HL-60/S4 treated with phorbol 12-myristate 13-acetate at 8.2 ng/mL for 4 days and 3 days (cell line): ENCODE measurements around the gene TMTC1.

Source experiments
- in situ Hi-C: fragments of 300-500 bp; cut with MboI; formaldehyde crosslinking; loops from 2 replicates; pipeline ENCODE4 v1.15.0; 2022; ENCODE audit warnings: low sequenced_read_pairs

Gene TMTC1

GRCh38 chr12:29781188-29781587 is 2.6 kb downstream of the TMTC1 start:
- in situ Hi-C loops, result no loop called here

DNA sequence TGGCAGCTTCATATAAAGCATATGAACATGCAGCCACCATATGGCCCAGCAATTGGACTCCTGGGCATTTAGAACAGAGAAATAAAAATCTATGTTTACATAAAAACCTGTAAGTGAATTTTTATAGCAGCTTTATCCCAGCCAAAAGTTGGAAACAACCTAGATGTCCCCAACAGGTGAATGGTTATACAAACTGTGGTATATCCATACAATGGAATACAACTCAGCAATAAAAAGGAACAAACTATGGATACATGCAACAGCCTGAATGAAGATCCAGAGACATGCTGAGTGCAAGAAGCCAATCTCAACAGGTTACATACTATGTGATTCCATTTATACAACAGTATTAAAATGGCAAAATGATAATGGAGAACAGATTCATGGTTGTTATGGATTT is 3.7 kb downstream of the TMTC1 start:
- in situ Hi-C loops, result no loop called here

DNA sequence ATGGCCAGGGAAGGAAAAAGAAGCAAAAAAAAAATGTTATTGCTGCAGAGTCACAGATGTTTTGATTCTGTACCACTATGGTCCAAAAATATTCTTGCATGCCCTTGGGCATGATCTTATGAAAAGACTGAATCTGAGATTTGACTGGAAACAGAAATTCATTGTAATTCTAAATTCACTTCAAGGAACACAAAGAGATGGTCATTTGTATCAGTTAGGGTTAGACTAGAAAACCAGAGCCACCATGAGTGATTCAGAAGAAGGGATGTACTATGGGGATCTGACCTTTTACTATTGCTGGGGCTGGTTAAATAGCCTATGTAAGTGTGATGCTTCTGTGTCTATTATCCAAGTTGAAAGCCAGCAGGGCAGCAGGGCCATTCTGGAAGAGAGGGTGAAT is 5.2 kb downstream of the TMTC1 start:
- in situ Hi-C loops, result no loop called here

DNA sequence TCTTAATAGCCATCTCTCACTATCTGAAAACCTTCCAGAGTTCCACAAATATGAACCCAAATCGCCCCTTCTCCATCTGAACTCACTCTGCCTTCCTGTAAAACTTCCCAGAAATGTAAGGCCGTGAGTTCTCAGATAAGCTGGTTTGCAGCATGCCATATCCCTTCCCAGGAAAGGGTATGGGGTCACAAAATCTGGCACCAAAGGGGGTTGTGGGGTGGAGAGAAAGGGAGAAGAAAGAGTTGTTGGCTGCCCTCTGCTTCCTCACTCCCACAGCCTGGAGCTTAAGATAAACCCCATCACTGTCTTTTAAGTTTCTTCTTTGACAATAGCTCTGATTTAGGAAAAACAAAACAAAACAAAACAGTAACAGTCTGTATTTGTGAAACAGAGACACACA is 10.7 kb downstream of the TMTC1 start:
- in situ Hi-C loops, result no loop called here

DNA sequence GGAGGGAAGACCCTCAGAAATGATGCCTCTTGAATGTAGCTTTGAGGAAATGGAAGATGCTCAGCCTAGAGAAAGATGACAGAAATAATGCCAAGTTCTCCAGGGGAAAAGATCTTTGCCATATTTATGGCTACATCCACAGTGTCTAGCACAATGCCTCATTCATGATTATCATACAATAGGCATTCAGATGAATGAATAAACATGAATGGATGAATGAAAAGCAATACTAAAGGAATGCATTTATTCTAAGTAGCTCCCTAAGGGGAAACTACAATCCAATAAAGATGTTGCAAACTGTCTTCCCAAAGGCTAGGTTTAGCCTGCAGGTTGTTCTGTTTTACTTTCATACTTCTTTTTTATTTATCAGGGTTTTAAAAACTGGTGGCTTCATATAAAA is 12.0 kb downstream of the TMTC1 start:
- in situ Hi-C loops, result no loop called here

GRCh38 chr12:29771165-29771564 is 12.6 kb downstream of the TMTC1 start:
- in situ Hi-C loops, result no loop called here

DNA sequence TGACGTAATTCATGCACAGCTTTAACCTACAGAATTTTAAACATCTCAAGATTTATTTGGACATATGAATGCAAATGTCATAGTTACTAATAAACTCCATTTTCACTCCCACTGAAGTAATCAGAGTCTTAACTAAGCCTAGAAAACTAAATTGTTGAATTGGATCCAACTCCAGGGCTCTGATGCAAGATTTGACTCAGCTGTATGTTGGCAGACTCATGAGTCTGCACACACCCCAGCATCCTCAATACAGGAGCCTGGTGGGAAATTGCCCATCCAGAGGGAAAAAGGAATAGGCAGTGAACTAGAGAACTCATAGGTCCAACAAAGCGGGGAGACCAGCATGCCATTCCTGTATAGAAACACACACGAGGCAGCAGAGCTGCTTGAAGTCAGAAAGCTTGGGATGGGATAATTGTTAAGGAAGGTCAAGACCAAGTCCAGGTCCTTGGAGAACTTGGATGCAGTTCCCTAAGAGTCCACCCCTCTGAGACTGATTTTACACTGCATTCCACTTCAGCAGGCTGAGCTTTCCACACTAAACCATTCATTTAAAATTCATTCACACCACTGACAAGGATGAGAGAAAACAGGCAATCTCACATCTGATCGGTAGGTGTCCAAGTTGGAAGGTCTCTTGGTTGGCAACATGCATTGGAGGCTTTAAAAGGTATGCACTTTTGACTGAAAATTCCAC is 14.4 kb downstream of the TMTC1 start:
- in situ Hi-C loops, result no loop called here

DNA sequence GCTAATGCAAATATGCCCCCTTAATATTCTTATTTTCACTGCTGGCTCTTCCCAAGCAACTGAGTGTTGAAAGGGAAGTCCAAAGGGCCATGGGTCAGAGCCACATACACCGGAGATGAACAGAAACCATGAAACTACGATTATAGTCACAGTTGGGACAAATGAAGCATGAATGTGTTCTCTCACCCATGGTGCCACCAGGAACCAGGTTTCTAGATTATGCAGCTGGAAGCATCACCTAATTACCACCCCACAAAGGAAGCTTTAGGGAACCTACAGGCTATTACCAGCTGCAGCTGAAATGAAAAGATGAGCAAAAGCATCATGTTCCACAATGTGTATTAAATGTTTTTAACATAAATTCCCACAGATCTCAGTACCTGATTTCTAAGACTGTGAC is 15.4 kb downstream of the TMTC1 start:
- in situ Hi-C loops, result no loop called here

DNA sequence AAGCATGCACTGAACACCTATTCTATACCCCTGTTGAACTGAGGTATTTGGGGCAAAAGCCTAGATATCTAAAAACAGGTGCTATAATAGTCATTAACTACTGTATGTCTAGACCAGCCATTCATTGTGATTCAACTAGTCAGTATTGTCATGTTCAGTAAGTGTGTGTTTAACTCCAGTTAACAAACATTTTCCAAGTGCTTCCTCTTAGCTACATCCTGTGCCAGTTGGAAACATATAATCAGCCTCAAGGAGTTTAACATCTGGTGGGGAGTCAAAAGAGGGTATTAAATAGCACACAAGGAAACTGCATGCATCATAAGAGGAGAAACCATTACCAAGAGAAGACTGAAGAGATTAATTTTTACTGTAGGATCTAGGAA is 20.4 kb downstream of the TMTC1 start:
- in situ Hi-C loops, result no loop called here

DNA sequence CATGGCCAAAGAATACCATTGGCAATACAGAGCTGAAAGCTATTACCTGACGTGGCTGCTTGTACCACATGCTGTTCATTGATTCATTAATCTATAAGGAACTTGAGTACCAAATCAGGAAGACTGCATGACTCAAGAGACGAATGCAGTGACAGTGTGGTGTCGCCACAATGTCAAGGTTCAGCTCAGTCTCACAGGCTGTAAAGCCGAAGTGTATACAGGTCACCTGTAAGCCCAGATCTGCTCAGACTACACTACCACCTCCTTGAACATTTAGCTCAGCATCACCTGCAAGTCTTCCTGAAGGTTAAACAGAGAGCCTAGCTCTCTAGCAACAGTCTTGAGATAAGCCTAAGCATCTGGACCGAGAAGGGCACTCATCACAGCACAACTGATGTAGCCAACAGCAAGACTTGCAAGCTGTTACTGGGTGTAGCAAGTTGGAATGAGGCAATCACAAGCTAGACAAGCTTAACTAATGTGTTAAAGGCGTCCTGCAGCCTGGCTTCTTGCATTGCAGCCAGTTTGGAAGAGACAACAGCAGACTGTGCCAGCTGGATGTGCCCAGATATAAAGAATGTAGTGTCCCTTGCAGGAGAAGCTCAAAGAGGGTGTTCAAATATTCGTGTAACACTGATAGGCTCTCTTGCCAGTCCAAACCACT is 21.0 kb downstream of the TMTC1 start:
- in situ Hi-C loops, result no loop called here

DNA sequence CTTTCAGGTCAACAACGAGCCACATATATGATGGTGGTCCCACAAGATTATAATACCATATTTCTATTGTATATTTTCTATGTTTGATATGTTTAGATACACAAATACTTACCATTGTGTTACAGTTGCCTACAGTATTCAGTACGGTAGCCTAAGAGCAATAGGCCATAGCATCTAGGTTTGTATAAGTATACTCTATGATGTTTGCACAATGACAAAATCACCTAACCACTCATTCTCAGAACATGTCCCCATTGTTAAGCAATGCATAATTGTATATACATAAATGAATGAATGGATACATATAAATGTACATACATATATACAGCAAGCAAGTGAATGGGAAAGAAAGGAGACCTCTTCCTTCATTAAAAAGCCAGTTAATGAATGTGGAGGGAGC is 23.8 kb downstream of the TMTC1 start:
- in situ Hi-C loops, result no loop called here

DNA sequence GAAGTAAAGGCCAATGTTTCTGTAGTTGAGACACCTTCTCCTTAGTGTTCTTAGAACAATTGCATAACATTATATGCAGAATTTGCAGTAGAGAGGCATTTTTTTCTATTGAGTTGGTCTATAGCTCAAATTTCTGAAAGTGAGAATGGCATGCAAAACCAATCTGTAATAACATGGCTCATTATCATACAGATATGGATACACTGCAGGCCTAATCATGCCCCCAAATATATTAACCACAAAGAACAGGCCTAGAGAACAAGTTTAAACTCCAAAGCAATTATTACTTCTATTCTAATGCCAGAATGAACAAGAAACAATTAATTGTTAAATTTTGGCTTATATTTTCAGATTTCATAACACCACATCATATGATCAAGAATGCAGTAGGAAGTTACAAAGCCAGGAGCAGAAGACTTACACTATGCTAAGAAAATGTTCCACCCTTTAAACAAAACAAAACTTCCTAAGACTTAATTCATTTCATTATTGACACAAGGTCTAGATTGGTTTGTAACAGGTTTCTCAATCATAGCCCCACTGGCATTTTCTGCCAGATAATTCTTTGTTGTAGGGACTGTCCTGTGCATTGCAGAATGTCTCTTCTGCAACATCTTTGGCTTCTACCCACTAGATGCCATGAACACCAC is 26.9 kb downstream of the TMTC1 start:
- in situ Hi-C loops, result no loop called here

- in situ Hi-C loops, result no loop called here
Measured at GRCh38 chr12:29754235-29755189, 29.2 kb downstream of the TMTC1 start.

DNA sequence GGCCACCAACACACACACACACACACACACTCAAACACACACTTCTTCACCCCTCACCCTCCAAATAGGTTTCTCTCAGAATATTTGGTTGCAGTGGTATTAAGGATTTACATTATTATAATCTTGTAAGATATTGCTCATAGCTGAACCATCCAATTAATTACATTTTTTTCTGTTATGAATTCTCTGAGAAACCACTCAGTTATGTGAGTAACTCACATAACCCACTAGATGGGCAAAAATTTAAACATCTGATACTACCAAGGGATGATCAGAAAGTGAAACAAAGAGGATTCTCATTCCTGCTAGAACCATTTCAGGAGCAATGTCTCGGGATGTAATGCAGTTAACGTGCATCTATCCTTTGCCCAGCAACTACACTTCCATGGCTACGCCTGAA is 31.6 kb downstream of the TMTC1 start:
- in situ Hi-C loops, result no loop called here

DNA sequence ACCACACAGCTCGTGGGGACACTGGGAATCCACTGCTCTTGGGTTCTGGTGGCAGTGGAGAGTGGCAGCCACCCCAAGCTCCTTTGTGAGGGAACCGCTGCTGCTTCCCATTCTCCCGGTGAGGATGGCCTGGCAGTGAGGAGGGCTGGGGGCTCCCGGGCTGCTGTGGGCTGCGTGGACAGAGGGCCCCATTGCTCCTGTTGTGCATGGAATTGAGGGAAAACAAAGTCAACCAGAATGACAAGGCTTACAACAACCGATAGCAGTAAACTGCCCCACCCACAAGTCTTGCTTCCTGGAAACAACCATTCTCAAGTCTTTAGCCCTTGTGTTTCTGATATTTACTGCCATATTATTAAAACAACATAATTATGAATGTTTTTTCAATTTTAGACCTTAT is 32.1 kb downstream of the TMTC1 start:
- in situ Hi-C loops, result no loop called here

GRCh38 chr12:29750928-29751220 is 32.9 kb downstream of the TMTC1 start:
- in situ Hi-C loops, result no loop called here

DNA sequence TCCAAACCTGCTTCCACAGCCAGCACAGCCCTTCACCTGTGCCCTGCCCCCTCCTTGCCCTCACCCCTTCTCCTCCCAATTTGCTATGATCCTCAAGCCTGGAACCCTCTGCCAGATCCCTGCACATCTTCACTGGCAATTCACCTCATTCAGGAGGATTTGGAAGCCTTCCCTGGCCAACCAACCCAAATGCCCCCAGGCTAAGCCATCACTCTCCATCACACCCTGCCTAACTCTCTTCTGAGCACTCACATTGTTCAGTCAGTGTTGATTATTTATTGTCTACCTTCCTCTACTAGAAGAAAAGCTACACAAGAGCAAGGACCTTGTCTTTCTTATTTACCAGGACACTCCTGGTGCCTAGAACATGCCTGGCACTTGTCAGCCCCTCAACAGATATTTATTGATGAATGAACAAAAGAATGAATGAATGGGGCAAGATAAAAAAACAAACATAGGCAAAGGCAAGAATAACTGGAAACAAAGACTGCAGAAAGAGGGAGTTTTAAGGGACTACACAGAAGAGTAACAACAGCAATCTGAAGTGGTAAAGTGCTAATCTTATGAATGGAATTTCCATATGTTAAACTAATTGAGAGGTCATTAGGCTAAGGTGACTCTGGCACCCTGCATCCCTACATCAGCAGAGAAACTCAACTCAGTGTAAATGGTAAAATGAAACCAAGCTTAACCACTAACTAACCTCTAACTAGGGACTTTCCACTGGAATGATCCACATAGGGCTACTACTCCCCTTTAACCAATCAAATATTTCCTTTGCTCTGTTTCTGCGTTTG is 33.4 kb downstream of the TMTC1 start:
- in situ Hi-C loops, result no loop called here

DNA sequence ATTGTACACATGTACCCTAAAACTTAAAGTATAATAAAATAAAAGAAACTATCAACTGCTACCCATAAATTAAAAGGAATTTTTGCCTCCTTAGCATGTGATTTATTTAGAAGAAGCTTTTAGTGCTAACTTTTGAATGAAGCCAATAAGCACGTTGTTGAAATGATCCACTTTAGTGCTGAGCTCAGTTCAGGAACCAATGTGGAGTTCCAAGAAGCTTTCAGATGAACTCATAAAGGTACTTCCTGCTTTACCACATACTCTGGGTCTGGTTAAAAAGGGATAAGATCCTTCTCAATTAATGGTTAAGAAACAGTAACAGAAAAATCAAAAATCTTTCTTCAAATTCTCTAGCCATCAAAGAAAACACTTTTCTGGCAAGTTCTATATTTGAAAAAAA is 39.4 kb downstream of the TMTC1 start:
- in situ Hi-C loops, result no loop called here

GRCh38 chr12:29743801-29744200 is 39.9 kb downstream of the TMTC1 start:
- in situ Hi-C loops, result no loop called here

- in situ Hi-C loops, result no loop called here
Measured at GRCh38 chr12:29743077-29743476, 40.7 kb downstream of the TMTC1 start.

DNA sequence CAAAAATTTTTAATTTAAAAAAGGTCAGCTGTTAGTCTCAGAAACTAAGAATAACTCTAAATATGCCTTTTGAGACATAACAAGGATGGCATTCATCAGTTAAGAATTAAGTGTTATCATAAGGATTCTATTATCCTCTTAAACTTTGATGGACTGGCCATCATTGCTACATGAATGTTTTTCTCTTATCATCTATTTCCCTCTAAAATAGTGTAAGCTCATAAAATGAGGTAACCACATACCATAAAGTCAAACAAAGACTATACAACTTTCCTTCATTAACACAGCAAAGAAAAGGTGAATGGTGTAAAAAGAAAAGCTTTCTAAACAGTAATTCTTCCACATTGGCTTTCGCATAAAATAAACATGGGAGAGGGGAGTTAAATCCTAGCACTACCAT is 41.1 kb downstream of the TMTC1 start:
- in situ Hi-C loops, result no loop called here
